HUDEP-2 (cell line): Measurements from ENCODE around the gene C10orf105.
A peak's percentile ranks its signal among the peaks of the same experiment; 100 is the strongest.

ENCODE experiments used
- DNase-seq, 76 experiments: peaks; one replicate each; lab custom pipeline; 2025; ENCODE audit not compliant: unreplicated experiment in 76 of 76; lab: John Stamatoyannopoulos, UW

C10orf105 gene

DNA sequence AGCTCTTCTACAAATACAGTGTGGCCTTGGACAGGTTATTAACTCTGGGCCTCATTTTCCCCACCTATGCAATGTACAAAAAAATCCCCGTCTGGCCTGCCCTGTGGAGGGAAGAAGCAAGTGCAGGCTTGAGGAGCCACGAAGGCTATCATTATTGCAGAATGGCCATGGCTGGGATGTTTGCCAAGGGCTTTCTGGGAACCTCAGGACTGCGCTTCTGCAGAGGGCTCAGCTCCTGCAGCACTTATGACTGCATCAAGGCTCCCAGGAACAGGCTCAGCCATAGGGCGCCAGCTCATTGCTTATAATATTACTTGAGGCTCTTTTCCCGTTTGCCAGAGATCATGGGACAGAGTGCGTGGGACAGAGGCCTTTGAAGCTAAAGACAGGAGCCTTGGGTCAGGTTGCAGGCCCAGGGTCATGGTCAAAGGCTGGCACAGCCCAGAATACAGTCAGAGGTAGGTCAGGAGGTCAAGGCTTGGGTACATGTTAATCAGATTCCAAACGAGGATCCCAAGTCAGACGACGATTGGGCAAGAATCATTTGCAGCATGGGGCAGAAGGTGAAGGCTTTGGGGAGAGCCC lies 20.6 kb upstream of the C10orf105 start:
- DNase-seq: peak in 46 of 76 experiments; percentile 7 to 67 (median 32)

DNA sequence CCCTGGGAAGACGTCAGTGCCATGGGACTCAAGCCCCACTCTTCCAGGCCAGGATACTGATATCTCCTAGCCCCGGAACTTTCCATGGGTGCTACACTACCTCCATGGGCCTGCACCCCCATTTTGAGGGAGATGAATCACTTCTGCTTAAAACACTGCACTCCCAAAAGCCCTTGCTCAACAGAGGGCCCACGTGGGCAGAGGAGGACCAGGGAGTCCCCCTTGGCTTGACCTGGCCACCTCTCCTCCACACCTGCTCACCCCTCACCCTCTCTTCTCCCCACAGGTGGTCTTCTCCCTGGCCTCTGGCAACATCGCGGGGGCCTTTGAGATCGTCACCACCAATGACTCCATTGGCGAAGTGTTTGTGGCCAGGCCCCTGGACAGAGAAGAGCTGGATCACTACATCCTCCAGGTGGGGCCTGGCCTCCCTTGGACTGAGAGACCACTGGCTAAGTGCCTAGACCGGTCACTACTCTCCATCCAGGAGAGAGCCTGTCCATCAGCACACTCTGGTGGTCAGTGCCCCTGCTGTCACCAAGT lies 19.9 kb upstream of the C10orf105 start:
- DNase-seq: no peak

DNA sequence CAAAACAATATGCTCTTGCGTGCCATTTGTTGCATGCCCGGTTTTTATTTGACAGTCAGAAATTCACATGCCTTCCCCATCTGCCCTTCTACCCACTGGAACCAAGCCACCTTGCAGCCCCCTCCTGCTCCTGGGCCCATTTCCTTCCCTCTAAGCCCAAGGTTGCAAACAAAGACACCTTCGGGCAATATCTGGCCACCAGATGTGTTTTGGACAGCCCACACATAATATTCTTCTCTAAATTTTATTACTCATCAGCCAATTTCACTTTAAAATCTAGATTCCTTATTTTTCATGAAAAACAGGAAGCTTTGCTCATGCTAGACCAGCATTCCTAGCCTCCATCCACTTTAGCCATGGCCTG lies 18.2 kb upstream of the C10orf105 start:
- DNase-seq: no peak

DNA sequence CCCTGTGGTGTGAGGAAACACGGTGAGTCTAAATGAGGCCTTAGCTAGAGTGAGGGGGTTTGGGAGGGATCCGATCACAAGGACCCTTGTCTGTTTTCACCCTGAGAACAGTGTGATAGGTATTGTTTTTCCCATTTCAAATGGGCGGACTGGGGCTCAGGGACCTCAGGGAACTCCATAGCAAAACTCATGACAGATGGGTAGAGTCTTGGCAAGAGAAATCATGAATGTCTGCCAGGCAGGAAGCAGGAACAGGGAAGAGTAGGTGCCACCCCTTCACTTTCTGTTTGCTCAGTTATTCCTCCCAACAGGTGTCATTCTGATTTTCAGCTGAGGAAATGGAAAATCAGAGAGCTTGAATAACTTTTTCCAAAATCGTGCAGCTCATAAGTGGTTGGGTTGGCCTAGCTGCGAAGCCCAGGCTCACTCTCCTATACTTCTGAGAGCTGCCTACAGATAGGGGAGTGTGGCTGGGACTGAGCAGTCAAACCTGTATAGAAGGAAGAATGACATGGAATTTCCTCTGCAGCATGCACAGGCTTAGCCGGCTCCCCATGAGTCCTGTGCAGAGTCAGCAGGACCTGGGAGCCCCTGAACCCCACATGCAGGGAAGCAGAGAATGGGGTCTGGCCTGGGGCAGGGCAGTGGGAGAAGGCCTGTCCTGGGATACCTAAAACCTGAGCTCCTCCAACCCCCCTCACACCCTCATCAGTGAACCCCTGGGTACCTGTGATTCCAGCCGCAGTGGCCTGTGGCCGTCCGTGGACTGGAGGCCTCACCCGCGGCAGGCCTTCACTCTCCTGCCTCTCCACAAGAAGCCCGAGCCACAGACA lies 17.6 kb upstream of the C10orf105 start:
- no peak for DNase-seq

DNA sequence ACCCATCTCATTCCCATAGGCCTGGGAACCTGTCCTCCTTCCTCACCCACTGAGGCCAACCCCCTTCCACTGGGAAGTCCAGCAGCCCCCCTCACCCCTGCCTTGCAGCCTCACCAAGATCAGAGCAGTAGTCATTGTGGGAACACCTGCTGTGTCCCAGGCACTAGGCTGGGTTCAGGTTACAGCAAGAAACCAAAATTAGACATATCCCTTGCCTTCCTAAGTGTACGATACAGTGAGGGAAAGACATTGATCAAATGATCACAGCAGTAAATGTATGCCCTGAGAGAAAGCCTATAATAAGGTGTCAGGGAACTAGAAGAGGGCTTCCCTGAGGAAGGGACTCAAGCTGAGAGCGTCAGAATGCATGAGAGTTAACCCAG lies 17.0 kb upstream of the C10orf105 start:
- DNase-seq: no peak

DNA sequence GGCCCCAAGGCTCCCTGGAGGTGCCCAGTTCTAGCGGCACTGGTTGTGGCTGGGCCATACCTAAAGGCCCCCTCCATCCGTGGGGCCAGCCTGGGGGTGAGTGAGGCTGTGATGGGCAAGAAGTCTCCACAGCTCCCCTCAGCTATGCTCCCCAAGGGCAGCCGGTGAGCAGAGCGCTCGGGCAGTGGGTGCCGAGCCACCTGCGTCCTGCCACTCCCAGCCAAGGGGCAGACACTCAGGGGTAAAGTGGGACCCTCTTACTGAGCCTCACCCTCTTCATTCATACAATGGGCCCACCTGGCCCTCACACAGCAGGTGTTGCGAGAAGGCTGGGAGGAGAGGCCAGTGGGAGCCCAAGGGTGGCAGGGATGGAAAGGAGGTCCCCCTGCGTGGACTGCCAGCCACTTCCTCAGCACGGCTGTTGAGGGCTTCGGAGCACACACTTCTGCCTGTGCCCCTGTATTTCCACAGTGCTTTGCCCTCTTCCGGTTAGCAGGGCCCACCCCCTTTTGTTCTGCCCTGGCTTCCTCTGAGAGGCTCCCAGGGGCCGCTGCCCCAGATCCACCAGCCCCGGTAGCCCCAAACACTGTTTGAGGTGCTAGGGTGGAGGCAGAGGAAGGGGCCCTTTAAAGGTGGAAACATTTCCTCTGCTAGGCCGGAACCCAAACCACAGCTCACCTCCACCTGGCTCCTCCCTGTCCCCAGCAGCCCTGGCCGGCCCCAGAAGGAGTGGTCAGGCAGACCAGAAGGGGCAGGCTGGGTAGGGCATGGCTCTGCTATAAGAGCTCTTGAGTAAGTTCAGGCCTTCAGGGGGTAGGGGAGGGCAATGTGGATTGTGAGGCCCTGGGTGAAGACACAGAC lies 16.4 kb upstream of the C10orf105 start:
- DNase-seq: no peak

DNA sequence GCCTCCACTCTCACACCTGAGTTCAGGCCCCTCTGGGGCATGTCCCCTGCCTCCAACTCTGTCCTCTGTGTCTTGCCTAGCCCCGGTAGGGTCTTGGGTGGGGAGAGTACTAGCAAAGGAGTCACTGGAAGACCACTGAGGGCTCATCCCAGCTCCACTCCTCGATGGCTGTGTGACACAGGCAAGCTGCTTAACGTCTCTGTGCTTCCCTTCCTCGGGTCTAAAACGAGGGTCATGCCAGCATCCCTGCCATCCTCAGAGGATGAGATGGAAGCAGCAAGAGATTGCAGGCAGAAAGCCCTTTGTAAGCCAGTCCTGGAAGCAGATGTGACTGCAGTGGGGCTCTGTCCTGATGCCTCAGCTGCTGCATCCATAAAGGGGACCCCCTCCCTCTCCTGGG lies 15.2 kb upstream of the C10orf105 start:
- DNase-seq: no peak

DNA sequence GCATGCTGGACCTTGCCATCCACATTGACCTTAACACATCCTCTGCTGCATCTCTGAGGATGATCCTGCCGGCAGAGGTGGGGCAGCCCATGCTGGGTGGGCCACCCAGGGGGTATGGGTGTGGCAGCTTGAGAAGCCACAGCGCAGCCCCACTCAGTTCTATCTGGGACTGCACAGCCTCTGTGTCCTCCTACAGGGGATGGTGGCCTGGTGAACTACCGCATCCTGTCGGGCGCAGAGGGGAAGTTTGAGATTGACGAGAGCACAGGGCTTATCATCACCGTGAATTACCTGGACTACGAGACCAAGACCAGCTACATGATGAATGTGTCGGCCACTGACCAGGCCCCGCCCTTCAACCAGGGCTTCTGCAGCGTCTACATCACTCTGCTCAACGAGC lies 12.2 kb upstream of the C10orf105 start:
- DNase-seq: no peak

DNA sequence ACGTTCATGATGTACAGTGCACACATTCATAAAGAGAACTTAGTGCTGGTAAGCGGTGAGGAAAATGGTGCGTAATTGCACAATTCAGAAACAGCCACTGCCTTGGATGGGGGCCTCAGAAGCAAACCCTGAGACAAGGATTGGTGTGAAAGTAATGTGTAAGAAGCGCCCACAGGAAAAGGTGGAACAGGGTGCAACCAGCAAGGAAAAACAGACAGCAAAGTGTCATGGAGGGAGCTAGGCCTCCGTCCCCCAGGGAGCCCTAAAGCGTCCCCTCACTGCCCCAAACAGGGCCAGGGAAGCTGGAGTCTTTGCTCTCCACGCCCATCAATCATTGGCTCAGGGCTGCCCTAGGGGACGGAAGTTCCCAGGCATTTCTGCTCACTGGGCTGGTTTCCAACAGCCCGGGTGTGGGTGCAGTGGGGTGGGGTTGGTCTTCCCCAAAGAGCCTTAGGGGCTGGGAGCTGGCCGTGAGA lies 9.6 kb upstream of the C10orf105 start:
- peak in 70 of 76 experiments; percentile 14 to 82 (median 64) for DNase-seq

DNA sequence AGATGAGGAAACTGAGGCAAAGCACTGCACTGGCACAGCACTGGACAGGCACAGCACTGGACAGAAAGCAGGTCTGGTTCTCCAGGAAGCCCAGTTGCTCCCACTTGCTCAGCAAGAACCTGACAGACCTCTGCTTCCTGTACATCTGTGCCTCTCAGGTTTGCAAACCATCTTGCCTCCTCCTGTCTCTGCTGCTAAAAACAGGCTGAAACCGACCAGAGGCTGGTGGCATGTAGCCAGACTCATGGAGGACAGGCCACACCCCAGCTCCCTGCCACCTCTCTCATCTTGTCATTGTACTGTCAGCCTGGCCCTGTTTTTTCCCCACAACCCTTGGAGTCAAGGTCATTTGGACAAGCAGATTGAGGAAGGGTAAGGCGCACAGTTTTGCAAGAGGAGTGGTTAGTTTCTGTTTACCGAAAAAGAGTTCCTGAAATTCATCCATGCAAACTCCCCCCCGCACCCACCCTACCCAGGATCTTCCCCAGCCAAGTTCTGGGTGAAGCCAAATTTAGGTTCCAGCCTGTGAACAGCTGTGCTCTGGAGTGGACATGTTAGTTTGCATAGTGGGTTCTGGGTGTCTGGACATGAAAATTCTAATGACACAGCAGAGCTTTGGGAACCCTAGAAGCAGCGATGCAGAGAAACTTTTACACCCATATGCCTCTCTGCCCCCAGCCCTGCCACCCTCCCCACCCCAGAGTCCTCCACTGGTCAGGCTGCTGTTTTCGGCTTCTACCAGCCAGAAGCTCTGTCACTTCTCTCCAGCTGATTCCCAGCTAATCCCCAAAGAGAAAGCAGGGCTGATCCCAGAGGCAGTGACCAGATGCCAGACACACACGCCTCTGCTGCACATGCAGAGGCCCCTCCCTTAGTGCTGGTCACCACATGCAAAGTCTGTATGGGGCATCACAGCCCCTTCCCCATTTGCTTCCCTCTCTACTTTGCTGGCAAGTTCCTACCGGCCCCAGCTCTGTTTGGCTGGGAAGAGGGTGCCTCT lies 8.5 kb upstream of the C10orf105 start:
- peak in 74 of 76 experiments; percentile 29 to 84 (median 68) for DNase-seq

DNA sequence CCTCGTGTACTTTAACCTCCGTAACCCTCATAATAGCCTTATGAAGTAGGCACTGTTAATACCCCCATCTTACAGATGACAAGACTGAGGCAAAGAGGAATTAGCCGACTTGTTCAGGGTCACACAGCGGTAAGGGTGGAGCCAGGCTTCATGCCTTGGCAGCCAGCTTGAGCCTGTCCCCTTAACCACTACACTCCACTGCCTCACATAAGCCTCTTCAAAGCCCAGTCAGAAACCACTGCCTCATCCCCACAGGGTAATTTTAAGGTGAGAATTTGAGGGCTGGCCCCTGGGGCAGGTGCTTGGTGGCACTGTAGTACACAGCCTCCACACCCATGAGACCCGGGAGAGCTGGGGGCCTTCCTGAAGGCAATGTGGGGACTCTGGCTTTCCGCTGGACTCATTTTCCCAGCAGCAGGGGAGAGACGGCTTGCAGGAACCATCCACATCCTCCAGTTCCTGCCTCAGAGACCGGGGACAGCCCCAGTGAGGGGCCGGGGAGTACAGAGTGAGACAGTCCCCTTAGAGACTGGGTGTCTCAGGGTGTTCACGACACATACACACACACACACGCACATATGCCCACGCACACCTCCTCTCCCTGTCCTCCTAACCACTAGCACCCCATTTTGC lies 7.6 kb upstream of the C10orf105 start:
- no peak for DNase-seq

DNA sequence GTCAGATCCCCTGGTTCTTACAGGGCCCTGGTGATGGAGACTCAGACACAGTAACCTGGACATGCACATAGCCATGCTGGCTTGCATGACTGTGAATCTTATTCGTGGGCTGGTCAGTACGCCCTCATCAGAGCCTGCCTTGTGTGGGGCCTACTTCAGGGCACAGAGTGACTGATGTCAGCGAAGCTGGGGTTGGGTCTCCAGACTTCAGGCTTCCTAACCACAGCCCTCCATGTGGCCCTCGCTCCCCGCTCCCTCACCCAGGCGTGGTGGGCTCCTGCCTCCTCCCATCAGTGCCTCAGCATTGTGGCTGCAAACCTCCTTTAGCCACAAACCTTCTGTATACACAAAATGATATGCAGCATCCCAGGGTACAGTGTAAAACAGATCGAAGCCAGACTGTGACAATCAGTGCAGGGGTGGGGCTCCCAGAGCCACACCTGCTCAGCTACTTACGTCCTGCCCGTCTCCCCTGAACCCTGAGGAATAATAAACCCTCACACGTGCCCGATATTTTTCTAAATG lies 7.1 kb upstream of the C10orf105 start:
- no peak for DNase-seq

DNA sequence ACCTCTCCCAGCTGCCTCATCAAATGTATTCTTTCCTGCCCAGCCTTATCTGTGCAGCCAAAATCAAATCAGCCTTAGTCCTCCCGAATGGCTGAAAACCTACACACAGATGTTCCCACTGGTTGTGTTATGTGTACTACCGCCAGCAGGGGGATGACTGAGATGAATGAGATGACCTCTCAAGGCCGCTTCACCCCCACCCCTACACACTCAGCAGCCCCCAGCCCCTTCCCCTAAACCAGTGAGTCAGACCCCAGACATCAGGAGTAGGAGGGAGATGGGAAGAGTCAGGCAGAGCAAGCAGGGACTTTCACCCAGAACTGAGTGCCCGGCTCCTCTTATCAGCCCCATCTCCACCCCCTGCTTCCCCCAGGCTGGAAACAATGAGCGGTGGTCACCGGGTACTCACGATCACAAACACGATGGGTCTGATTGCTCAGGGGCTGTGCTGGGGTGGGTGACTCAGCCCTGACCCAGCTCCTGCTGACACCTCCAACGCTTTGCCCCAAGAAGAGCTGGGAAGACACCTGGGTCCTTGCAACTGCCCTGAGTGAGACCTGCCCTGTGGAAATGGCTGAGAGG lies 6.5 kb upstream of the C10orf105 start:
- peak in 35 of 76 experiments; percentile 7 to 49 (median 22) for DNase-seq

DNA sequence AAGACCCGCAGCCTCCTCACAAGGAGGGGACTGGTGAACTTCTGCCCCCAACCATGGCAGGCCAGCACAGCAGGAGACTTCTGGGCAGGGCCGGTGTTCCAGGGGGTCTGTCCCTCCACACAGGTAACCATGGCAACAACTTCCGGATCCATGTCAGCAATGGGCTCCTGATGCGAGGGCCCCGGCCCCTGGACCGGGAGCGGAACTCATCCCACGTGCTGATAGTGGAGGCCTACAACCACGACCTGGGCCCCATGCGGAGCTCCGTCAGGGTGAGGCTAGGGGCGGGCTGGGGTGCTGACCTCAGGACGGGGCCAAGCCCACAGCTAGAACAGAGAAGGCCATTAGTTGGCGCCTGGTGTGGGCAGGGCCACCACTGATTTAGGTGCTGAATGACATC lies 5.7 kb upstream of the C10orf105 start:
- no peak for DNase-seq

DNA sequence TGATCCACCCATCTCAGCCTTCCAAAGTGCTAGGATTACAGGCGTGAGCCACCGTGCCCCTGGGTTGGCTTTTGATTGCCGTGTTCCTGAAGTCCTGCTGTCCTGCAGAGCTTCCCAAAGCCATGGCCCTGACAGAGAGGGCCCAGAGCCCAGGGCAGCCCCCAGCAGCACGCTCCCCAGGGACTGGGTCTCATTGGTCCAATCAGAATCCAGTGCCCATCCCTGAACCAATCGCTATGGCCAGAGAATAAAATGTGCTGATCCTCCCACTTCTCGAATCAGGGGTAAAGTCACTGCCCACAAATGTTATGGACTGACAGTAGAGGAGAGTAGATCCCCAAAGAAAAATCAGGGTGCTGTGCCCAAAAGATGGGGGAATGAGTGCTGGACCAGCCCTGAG lies 5.0 kb upstream of the C10orf105 start:
- no peak for DNase-seq

DNA sequence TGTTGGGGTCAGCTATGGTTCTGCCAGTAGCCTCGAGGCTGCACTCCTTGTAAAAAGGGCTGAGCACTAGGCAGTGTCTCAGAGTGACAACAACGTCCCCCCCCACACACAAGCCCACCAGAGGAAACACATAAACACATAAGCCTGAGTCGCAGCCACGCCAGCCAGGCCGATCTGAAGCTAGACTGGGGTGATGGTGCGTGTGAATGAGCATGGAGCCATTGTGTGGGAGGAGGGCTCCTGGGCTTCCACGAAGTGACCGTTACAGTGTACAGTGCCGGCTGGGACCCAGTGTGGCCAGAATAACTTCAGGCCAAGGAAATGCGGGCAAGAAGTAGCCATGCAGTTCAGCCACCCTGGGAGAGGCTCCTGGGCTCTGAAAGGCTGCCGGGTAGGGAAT lies 3.7 kb upstream of the C10orf105 start:
- no peak for DNase-seq

DNA sequence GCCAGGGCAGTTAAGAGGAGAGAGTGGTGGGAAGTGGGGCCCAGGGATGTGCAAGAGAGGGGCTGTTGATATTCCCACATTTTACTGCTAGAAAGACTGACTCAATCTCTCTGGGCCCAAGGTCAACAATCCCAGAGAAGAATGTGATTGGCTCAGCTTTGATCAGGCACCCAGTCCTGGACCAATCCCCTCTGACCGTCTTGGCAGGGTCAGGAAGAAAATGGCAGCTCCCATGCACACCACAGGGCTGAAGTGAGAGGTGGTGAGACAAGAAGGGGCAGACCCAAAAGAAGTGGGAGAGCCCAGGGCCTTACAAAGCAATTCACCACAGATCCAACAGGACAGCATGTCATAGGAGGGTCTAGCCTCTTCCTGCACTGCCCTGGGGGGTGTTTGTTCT lies 3.3 kb upstream of the C10orf105 start:
- no peak for DNase-seq

DNA sequence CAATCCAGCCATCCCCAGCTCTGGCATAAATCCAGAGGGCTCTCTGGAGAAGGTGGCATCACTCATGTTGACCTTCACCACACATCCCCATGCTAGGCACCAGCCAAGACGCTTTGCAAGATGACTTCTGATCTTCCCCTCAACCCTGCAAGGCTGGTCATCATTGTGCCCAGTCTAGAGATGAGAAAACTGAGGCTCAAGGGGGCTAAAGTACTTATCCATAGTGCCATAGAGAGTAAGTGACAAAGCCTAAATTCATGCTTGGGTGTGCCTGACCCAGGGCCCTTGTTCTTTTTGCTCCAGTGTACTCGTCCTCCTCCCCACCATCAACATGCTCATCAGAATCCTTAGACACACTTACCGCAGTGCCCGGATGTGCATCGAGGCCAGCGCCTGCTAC lies 1.7 kb upstream of the C10orf105 start:
- no peak for DNase-seq

DNA sequence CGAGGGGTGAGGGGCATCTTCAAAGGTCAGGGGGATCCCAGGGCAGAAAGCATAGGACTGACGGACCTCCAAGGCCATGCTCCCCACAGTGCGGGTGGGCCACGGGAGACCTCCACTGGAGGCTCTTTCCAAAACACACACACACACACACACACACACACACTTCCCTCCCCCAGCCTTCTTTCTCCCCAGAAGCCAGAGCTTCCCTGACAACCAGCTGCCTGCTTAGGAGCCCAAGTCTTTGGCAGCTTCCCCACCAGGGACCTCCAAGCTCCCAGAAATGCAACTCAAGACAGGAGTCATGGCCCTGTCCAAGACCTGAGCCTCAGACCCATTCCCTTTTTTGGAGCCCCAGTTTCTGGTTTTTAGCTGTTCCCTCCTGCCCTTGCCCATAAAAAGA lies 710 bp upstream of the C10orf105 start:
- no peak for DNase-seq
